Activated CD8-positive, alpha-beta memory T cell treated with anti-CD3 and anti-CD28 coated beads, Interleukin-2, amount 50 U/mL, for 24 hours (primary cell): ENCODE results near the gene OR4K17.
"Not testable (repeated sequence)": the region's sequence is repeated elsewhere in the genome, so short reads cannot be mapped to it uniquely, and the experiment has no call there.

Experiments
- DNase-seq: peaks from one replicate; pipeline ENCODE4 v3.0.0-alpha.2; 2020; ENCODE audit errors: extremely low read depth

The OR4K17 gene

GRCh38 chr14:20110438-20110837 is at the start of gene OR4K17:
TSS of gene OR4K17 (plus strand) at chr14:20110739. CDS start at chr14:20117500, 6,761 bp downstream.
- no peak for DNase-seq

GRCh38 chr14:20092050-20092449 is 18.5 kb upstream of the OR4K17 start:
- no peak for DNase-seq

GRCh38 chr14:20093442-20093841 is 17.1 kb upstream of the OR4K17 start:
- no peak for DNase-seq

GRCh38 chr14:20098926-20099770 is 11.4 kb upstream of the OR4K17 start:
- DNase-seq, result not testable (repeated sequence)

DNA sequence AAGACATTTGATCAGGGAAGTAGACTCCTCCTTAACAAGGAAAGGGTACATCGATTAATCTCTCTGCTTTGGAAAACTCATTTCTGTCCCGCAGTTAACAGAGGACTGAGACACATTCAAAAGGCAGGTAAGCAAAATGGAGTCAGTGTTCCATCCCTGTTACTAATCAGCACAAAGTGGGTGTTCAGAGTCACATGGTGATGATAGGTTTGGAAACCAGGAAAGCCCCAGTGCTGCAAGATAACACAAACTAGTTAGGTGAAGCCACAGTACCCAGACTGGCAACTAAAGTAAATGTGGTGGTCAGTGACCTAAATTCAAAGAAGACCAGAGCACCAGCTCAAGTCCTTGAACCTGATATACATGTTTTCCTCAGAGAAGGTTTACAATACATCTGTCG is 1.8 kb downstream of the OR4K17 start:
- no peak for DNase-seq

- no peak for DNase-seq
These were observed 6.2 kb downstream of the OR4K17 start for GRCh38 chr14:20116748-20117147.

- no peak for DNase-seq
These were observed 8.3 kb downstream of the OR4K17 start for GRCh38 chr14:20118795-20119194.

DNA sequence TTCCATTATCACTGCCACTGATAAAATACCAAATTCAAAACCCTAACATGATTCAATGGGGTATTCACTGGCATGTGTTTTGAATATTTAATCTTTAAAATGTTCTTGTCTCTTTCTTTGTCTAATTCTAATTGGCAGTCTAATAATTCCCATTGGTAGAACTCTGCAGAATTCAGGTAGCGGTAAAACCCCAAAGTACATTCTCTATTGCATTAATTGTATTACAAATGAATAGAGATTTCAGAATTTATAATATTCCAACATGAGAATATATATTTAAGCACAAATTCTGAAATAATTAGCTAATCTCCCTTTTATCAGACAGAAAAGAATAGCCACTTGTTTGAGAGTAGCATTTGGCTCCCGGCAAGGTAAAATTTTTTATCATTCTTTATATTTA is 28.0 kb downstream of the OR4K17 start, which contains the start of gene OR4N5:
Gene OR4N5 (plus strand): TSS at position 301 of the 400 bp plus-strand sequence. CDS start 4,916 bp downstream, outside the sequence.
- no peak for DNase-seq

DNA sequence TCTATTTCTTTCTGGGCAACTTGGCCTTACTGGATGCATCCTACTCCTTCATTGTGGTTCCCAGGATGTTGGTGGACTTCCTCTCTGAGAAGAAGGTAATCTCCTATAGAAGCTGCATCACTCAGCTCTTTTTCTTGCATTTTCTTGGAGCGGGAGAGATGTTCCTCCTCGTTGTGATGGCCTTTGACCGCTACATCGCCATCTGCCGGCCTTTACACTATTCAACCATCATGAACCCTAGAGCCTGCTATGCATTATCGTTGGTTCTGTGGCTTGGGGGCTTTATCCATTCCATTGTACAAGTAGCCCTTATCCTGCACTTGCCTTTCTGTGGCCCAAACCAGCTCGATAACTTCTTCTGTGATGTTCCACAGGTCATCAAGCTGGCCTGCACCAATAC is 33.4 kb downstream of the OR4K17 start:
- no peak for DNase-seq

DNA sequence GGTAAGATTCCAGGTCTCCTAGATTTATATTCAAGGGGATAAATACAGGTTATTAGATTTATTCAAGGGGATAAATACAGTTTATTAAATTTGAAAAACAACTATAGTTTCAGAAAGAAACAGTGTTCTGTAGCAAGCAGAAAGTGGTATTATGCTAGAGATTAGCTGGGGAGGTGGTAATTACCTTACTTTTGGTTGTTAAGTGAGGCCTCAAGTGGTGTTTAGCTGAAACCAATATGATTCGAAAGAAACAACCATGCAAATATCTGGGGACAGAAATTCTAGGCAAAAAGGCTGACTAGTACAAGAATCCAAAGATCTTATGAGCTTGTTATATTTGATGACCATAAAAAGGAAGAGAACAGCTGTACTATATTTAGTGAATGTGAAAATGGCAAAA is 34.3 kb downstream of the OR4K17 start:
- no peak for DNase-seq

DNA sequence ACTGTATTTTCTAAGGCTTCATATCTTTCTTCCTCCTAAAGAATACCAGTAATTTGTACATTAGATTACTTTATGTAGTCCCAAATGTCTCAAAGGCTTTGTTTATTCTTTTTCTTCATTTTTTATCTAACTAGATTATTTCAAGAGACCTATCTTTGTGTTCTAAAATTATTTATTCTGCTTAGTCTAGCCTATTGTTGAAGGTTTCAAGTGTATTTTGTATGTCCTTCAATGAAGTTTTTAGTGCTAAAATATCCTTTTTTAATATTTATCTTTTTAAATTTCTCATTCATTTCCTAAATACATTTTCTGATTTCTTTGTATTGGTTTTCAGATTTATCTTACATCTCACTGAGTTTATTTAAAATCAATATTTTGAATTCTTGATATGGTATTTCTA is 53.9 kb downstream of the OR4K17 start:
- no peak for DNase-seq

DNA sequence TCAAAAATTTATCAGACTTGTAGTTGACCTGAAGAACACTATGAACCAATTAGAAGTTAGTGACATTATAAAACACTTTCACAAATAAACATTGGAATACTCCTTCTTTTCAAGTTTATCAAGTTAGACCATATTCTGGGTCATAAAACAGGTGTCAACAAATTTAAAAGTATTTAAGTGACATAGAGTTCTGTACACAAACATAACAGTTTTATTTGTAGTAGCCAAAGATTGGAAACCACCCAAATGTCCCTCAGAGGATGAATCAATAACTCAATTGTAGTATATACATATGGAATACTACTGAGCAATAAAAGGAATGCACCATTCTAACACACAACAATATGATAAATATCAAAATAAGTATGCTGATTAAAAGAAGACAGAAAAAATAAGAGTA is 56.6 kb downstream of the OR4K17 start:
- no peak for DNase-seq

DNA sequence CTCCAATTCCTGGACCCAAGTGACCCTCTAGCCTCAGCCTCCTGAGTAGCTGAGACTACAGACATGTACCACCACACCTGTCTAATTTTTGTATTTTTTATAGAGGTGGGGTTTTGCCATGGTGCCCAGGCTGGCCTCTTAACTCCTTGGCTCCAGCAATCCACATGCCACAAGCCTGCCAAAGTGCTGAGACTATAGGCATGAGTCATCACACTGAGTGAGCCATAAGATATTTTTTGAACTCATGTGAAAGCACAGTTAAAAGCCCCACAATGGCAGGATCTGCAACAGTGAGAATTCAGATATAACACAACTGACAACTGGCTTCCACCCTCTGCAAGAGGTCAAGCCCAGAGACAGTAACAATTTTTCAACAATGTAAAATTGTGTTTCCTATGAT is 59.3 kb downstream of the OR4K17 start:
- DNase-seq, result not testable (repeated sequence)
